K562 (cell line): ENCODE results near the gene ST6GALNAC3.

Experiments
- FOXP1 ChIP-seq: sonication (generic); formaldehyde crosslinking; IDR thresholded peaks from 2 replicates; pipeline ENCODE4 v1.8.0; 2022; ENCODE audit warnings: mild to moderate bottlenecking, missing genetic modification reagents
- KHSRP ChIP-seq: fragments of 450-650 bp; IDR thresholded peaks from 2 replicates; pipeline ENCODE4 v1.6.1; 2017
- ZNF384 ChIP-seq: IDR thresholded peaks from 2 replicates; pipeline ENCODE4 v1.6.1; 2012; ENCODE audit warnings: low read depth, low read length, improper control_type of control experiment
- ZNF586 ChIP-seq: fragments of 450-650 bp; formaldehyde crosslinking; conservative IDR thresholded peaks from 2 replicates; pipeline ENCODE4 v1.4.0; 2020; ENCODE audit warnings: mild to moderate bottlenecking, moderate library complexity
- TF ChIP-seq, protein P1 (sequence below): fragments of 450-650 bp; IDR thresholded peaks from 2 replicates; pipeline ENCODE4 v1.7.1; 2018; ENCODE audit warnings: mild to moderate bottlenecking, low read depth; ENCODE audit not compliant: partially characterized antibody

DNA sequence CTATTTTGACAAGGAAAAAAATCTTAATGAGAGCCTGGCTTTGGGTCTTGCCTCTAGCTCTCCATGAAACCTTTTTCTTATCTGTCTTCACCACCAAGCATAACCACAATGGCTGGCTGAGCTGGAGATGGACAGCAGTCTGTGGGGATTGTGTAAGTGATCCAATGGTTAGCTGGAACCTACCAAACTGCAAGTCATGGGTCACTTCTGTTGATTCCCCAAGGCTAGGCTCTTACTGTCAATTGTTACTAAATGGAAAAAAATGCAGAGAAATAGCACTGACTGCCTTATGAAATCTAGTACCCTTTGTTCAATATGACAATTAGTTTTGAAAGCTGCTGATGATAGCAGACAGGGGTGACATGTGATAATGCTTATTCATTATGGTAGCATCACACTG, 359.0 kb downstream of the ST6GALNAC3 start:
- TF ChIP-seq ZNF586 (CRISPR knock-in tag) = no peak
- TF ChIP-seq KHSRP = no peak
- TF ChIP-seq, protein P1, sequence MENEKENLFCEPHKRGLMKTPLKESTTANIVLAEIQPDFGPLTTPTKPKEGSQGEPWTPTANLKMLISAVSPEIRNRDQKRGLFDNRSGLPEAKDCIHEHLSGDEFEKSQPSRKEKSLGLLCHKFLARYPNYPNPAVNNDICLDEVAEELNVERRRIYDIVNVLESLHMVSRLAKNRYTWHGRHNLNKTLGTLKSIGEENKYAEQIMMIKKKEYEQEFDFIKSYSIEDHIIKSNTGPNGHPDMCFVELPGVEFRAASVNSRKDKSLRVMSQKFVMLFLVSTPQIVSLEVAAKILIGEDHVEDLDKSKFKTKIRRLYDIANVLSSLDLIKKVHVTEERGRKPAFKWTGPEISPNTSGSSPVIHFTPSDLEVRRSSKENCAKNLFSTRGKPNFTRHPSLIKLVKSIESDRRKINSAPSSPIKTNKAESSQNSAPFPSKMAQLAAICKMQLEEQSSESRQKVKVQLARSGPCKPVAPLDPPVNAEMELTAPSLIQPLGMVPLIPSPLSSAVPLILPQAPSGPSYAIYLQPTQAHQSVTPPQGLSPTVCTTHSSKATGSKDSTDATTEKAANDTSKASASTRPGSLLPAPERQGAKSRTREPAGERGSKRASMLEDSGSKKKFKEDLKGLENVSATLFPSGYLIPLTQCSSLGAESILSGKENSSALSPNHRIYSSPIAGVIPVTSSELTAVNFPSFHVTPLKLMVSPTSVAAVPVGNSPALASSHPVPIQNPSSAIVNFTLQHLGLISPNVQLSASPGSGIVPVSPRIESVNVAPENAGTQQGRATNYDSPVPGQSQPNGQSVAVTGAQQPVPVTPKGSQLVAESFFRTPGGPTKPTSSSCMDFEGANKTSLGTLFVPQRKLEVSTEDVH = no peak
- no peak for TF ChIP-seq FOXP1
- TF ChIP-seq ZNF384 = no peak
